SK-N-SH treated with all-trans-retinoic acid at 6 μM for 48 hours (cell line): ENCODE results near the gene GRIA2.

Experiments used
- ATAC-seq: fragments of 200-7000 bp; cut with Tn5 transposase; 3 replicates; pipeline ENCODE4 v1.9.1; 2020; ENCODE audit warnings: mild to moderate bottlenecking, moderate library complexity
- ARNTL ChIP-seq: fragments of 450-650 bp; formaldehyde crosslinking; IDR thresholded peaks from 2 replicates; pipeline ENCODE4 v1.5.0; 2020; ENCODE audit warnings: low read depth, mild to moderate bottlenecking, moderate library complexity, borderline replicate concordance
- BACH2 ChIP-seq: fragments of 250-450 bp; sonication (Bioruptor Pico); IDR thresholded peaks from 2 replicates; pipeline ENCODE4 v1.9.0; 2021; ENCODE audit warnings: mild to moderate bottlenecking, borderline replicate concordance
- CSDC2 ChIP-seq: fragments of 250-450 bp; sonication (Bioruptor Pico); IDR thresholded peaks from 2 replicates; pipeline ENCODE4 v1.5.0; 2020; ENCODE audit warnings: mild to moderate bottlenecking, moderate library complexity
- CSRNP3 ChIP-seq: fragments of 250-450 bp; sonication (Bioruptor Pico); IDR thresholded peaks from 2 replicates; pipeline ENCODE4 v1.5.1; 2021; ENCODE audit warnings: mild to moderate bottlenecking, moderate library complexity
- ESRRG ChIP-seq: fragments of 250-450 bp; sonication (Bioruptor Pico); IDR thresholded peaks from 2 replicates; pipeline ENCODE4 v1.6.1; 2021; ENCODE audit warnings: mild to moderate bottlenecking
- GLIS3 ChIP-seq: fragments of 250-450 bp; sonication (Bioruptor Pico); IDR thresholded peaks from 2 replicates; pipeline ENCODE4 v1.5.0; 2020; ENCODE audit warnings: mild to moderate bottlenecking, moderate library complexity
- ISL1 ChIP-seq: fragments of 250-450 bp; sonication (Bioruptor Pico); IDR thresholded peaks from 2 replicates; pipeline ENCODE4 v2.1.2; 2022; ENCODE audit warnings: mild to moderate bottlenecking, moderate library complexity
- OSR1 ChIP-seq: fragments of 250-450 bp; sonication (Bioruptor Pico); IDR thresholded peaks from 2 replicates; pipeline ENCODE4 v1.8.0; 2022; ENCODE audit warnings: moderate library complexity, mild to moderate bottlenecking, inconsistent platforms
- PATZ1 ChIP-seq: fragments of 250-450 bp; sonication (Bioruptor Pico); IDR thresholded peaks from 2 replicates; pipeline ENCODE4 v1.8.0; 2020; ENCODE audit warnings: mild to moderate bottlenecking, moderate library complexity, borderline replicate concordance
- POU6F1 ChIP-seq: fragments of 250-450 bp; sonication (Bioruptor Pico); IDR thresholded peaks from 2 replicates; pipeline ENCODE4 v1.8.0; 2021; ENCODE audit warnings: low read depth, mild to moderate bottlenecking, moderate library complexity, borderline replicate concordance
- PPARA ChIP-seq: fragments of 250-450 bp; sonication (Bioruptor Pico); IDR thresholded peaks from 2 replicates; pipeline ENCODE4 v1.5.0; 2020; ENCODE audit warnings: mild to moderate bottlenecking, borderline replicate concordance
- RARB ChIP-seq: fragments of 250-450 bp; sonication (Bioruptor Pico); IDR thresholded peaks from 2 replicates; pipeline ENCODE4 v1.8.0; 2021; ENCODE audit warnings: mild to moderate bottlenecking, moderate library complexity
- SNAI2 ChIP-seq: fragments of 250-450 bp; sonication (Bioruptor Pico); IDR thresholded peaks from 2 replicates; pipeline ENCODE4 v1.5.0; 2020; ENCODE audit warnings: mild to moderate bottlenecking, moderate library complexity
- TCF4 ChIP-seq: fragments of 250-450 bp; sonication (Bioruptor Pico); IDR thresholded peaks from 2 replicates; pipeline ENCODE4 v1.8.0; 2021; ENCODE audit warnings: mild to moderate bottlenecking, moderate library complexity, borderline replicate concordance
- TOX ChIP-seq: fragments of 250-450 bp; sonication (Bioruptor Pico); IDR thresholded peaks from 2 replicates; pipeline ENCODE4 v1.8.0; 2021; ENCODE audit warnings: mild to moderate bottlenecking, moderate library complexity, borderline replicate concordance
- ZC3H10 ChIP-seq: fragments of 250-450 bp; sonication (Bioruptor Pico); IDR thresholded peaks from 2 replicates; pipeline ENCODE4 v1.5.1; 2021; ENCODE audit warnings: mild to moderate bottlenecking, moderate library complexity
- ZFP3 ChIP-seq: fragments of 250-450 bp; sonication (Bioruptor Pico); IDR thresholded peaks from 2 replicates; pipeline ENCODE4 v1.5.0; 2020; ENCODE audit warnings: mild to moderate bottlenecking, moderate library complexity
- ZFP30 ChIP-seq: fragments of 450-650 bp; formaldehyde crosslinking; IDR thresholded peaks from 2 replicates; pipeline ENCODE4 v1.5.0; 2022; ENCODE audit warnings: mild to moderate bottlenecking, moderate library complexity
- ZNF565 ChIP-seq: fragments of 450-650 bp; formaldehyde crosslinking; conservative IDR thresholded peaks from 2 replicates; pipeline ENCODE4 v1.5.0; 2020; ENCODE audit warnings: low read depth, mild to moderate bottlenecking, moderate library complexity
- ZNF70 ChIP-seq: fragments of 450-650 bp; formaldehyde crosslinking; IDR thresholded peaks from 2 replicates; pipeline ENCODE4 v1.5.0; 2020; ENCODE audit warnings: mild to moderate bottlenecking, moderate library complexity
- ZNF8 ChIP-seq: fragments of 450-650 bp; formaldehyde crosslinking; IDR thresholded peaks from 2 replicates; pipeline ENCODE4 v1.5.0; 2020; ENCODE audit warnings: mild to moderate bottlenecking, moderate library complexity
- TF ChIP-seq, protein P1 (sequence below): fragments of 250-450 bp; sonication (Bioruptor Pico); IDR thresholded peaks from 2 replicates; pipeline ENCODE4 v1.5.1; 2020; ENCODE audit warnings: low read depth, mild to moderate bottlenecking, moderate library complexity
- TF ChIP-seq, protein P2 (sequence below): fragments of 250-450 bp; sonication (Bioruptor Pico); IDR thresholded peaks from 2 replicates; pipeline ENCODE4 v1.5.0; 2020; ENCODE audit warnings: mild to moderate bottlenecking, moderate library complexity

Gene GRIA2

GRCh38 chr4:157220371-157220881, at the start of gene GRIA2:
TSS of gene GRIA2 (plus strand) at chr4:157220728. CDS start at chr4:157221043, 315 bp downstream.
- TF ChIP-seq ZFP3 (CRISPR knock-in tag) = peak; percentile 83; the same call in 1 of the 2 replicates
- TF ChIP-seq RARB = no peak
- peak; percentile 25; the same call in 1 of the 2 replicates for TF ChIP-seq GLIS3 (CRISPR knock-in tag)
- TF ChIP-seq BACH2 (CRISPR knock-in tag) = no peak
- TF ChIP-seq CSRNP3 (CRISPR knock-in tag) = no peak
- no peak for TF ChIP-seq ESRRG
- TF ChIP-seq, protein P1, sequence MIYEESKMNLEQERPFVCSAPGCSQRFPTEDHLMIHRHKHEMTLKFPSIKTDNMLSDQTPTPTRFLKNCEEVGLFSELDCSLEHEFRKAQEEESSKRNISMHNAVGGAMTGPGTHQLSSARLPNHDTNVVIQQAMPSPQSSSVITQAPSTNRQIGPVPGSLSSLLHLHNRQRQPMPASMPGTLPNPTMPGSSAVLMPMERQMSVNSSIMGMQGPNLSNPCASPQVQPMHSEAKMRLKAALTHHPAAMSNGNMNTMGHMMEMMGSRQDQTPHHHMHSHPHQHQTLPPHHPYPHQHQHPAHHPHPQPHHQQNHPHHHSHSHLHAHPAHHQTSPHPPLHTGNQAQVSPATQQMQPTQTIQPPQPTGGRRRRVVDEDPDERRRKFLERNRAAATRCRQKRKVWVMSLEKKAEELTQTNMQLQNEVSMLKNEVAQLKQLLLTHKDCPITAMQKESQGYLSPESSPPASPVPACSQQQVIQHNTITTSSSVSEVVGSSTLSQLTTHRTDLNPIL (CRISPR knock-in tag) = no peak
- no peak for TF ChIP-seq TOX
- TF ChIP-seq SNAI2 = peak; percentile 76; the same call in 1 of the 2 replicates
- peak; percentile 80; the same call in 1 of the 2 replicates for TF ChIP-seq CSDC2 (CRISPR knock-in tag)
- no peak for TF ChIP-seq PPARA (CRISPR knock-in tag)
- no peak for TF ChIP-seq ISL1
- TF ChIP-seq ZNF70 = no peak
- no peak for TF ChIP-seq ZC3H10 (CRISPR knock-in tag)
- no peak for TF ChIP-seq TCF4 (CRISPR knock-in tag)
- no peak for TF ChIP-seq ZFP30
- no peak for TF ChIP-seq ZNF8 (CRISPR knock-in tag)
- no peak for TF ChIP-seq PATZ1 (CRISPR knock-in tag)
- no peak for TF ChIP-seq ARNTL (CRISPR knock-in tag)
- no peak for TF ChIP-seq OSR1 (CRISPR knock-in tag)
- TF ChIP-seq ZNF565 = peak; percentile 56; the same call in 1 of the 2 replicates
- no peak for TF ChIP-seq POU6F1 (CRISPR knock-in tag)
- TF ChIP-seq, protein P2, sequence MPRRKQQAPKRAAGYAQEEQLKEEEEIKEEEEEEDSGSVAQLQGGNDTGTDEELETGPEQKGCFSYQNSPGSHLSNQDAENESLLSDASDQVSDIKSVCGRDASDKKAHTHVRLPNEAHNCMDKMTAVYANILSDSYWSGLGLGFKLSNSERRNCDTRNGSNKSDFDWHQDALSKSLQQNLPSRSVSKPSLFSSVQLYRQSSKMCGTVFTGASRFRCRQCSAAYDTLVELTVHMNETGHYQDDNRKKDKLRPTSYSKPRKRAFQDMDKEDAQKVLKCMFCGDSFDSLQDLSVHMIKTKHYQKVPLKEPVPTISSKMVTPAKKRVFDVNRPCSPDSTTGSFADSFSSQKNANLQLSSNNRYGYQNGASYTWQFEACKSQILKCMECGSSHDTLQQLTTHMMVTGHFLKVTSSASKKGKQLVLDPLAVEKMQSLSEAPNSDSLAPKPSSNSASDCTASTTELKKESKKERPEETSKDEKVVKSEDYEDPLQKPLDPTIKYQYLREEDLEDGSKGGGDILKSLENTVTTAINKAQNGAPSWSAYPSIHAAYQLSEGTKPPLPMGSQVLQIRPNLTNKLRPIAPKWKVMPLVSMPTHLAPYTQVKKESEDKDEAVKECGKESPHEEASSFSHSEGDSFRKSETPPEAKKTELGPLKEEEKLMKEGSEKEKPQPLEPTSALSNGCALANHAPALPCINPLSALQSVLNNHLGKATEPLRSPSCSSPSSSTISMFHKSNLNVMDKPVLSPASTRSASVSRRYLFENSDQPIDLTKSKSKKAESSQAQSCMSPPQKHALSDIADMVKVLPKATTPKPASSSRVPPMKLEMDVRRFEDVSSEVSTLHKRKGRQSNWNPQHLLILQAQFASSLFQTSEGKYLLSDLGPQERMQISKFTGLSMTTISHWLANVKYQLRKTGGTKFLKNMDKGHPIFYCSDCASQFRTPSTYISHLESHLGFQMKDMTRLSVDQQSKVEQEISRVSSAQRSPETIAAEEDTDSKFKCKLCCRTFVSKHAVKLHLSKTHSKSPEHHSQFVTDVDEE (CRISPR knock-in tag) = peak; percentile 91
- ATAC-seq = peak; percentile 86

DNA sequence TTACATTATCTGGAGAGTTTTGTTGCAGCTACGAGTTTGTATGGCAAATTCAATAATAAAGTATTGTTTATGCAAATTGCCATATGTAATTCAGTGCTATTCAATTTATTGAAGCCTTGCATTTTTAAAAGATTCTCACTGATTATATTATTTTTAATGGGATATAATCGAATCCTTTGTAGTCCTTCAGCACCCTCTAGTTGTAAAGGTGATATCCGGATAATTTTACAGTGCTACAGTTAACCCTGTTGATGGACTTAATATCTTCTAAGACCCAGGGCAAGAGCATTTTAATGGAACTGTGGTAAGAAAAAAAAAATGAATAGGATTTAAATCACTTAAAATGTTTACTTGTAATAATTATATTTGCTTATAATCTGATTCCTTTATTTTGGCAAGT, 48.5 kb upstream of the GRIA2 start:
- peak; percentile 59; the same call in 2 of the 3 replicates for ATAC-seq
- TF ChIP-seq GLIS3 (CRISPR knock-in tag) (no peak), ZNF565 (no peak), ZFP30 (no peak), POU6F1 (CRISPR knock-in tag) (no peak), ZC3H10 (CRISPR knock-in tag) (no peak), ISL1 (no peak), ARNTL (CRISPR knock-in tag) (no peak), ZNF70 (no peak), TCF4 (CRISPR knock-in tag) (no peak), SNAI2 (no peak), ZFP3 (CRISPR knock-in tag) (no peak)
- TF ChIP-seq, protein P2 (CRISPR knock-in tag) = no peak
- TF ChIP-seq, protein P1 (CRISPR knock-in tag) = no peak
